ENCODE data around the gene ARHGAP24. TPM values are rescaled to one million over a fixed set of nuclear protein-coding genes. Genes with fewer than 3 reads are reported as not detected.

The ARHGAP24 gene
- polyA plus RNA-seq, 3 donors, result 12.5 to 32.0 (median 18.8) TPM

DNA sequence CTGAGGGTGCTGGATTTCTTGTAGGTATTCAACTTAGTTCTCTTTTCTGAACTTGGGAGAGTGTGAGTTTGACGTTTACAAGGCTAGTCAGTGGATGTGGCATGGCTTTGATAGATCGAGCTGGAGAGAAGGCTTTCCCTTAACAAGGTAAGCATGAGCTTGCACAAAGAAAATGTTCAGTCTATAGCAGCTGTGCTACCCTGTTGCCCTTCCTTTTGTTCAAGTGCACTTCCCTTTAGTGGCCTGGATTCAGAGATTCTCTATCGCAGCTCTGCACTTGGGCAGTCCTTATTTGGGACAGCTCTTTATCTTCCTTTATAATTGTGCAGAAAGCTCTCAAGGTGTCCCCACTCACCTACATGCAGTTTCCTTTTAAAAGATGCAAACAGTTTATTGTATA lies 198.0 kb downstream of the ARHGAP24 start:
- Histone ChIP-seq H3K4me2 (replicated peaks; ENCODE audit: extremely low read depth, low read length, poor library complexity, severe bottlenecking) (peak overlapping the region; percentile 58), H3K79me2 (ENCODE audit: insufficient read depth, low read length) (no peaks in the 10 kb centered on the region), H3K36me3 (replicated peaks in 1 of 2; ENCODE audit: control insufficient read depth in 1 of 2, insufficient read depth in 2 of 2, low read length in 2 of 2) (peaks cover 0 to 5% of the 10 kb centered on the region in 2 donors), H3K27ac (ENCODE audit: low read depth in 1 of 2, low read length in 2 of 2) (peak overlapping the region in 1 of 2 donors; percentile 69), H3K9me3 (replicated peaks in 1 of 2; ENCODE audit: control insufficient read depth in 1 of 2, insufficient read depth in 1 of 2, low read length in 2 of 2) (no peaks in the 10 kb centered on the region), H3K4me1 (ENCODE audit: control insufficient read depth in 1 of 2, insufficient read depth in 2 of 2, low read length in 2 of 2) (peaks cover 27 to 38% of the 10 kb centered on the region in 2 donors), H3K9ac (ENCODE audit: insufficient read depth, low read length, poor library complexity, severe bottlenecking) (no peak overlapping the region), H4K20me1 (ENCODE audit: insufficient read depth, low read length) (no peaks in the 10 kb centered on the region), H3K4me3 (replicated peaks in 1 of 3; ENCODE audit: low read depth in 2 of 3, low read length in 3 of 3) (peak overlapping the region in 1 of 3 experiments; percentile 33), H2AFZ (ENCODE audit: insufficient read depth, low read depth, low read length, poor library complexity, severe bottlenecking) (no peak overlapping the region), H3K27me3 (ENCODE audit: control insufficient read depth in 2 of 2, insufficient read depth in 2 of 2, low read length in 2 of 2) (no peaks in the 10 kb centered on the region)
- 13% methylated on average over 3 of the region's 3 CpGs for WGBS (ENCODE audit: insufficient coverage)
- TF ChIP-seq, protein P1, sequence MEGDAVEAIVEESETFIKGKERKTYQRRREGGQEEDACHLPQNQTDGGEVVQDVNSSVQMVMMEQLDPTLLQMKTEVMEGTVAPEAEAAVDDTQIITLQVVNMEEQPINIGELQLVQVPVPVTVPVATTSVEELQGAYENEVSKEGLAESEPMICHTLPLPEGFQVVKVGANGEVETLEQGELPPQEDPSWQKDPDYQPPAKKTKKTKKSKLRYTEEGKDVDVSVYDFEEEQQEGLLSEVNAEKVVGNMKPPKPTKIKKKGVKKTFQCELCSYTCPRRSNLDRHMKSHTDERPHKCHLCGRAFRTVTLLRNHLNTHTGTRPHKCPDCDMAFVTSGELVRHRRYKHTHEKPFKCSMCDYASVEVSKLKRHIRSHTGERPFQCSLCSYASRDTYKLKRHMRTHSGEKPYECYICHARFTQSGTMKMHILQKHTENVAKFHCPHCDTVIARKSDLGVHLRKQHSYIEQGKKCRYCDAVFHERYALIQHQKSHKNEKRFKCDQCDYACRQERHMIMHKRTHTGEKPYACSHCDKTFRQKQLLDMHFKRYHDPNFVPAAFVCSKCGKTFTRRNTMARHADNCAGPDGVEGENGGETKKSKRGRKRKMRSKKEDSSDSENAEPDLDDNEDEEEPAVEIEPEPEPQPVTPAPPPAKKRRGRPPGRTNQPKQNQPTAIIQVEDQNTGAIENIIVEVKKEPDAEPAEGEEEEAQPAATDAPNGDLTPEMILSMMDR (IDR thresholded peaks at IDR 0.05), result no peak
- intact Hi-C loops (cut with micrococcal nuclease), result no loop called here
- H3K4me3 Mint-ChIP-seq, result peak overlapping the region in 1 of 2 donors; percentile 69
- H3K4me1 Mint-ChIP-seq, result peaks cover 46% of the 10 kb centered on the region
- peak overlapping the region in 6 of 7 donors; percentile 17 to 90 (median 57) for H3K27ac Mint-ChIP-seq
- H3K9me3 Mint-ChIP-seq, result peaks cover 0 to 1% (median 0%) of the 10 kb centered on the region in 7 donors
- no peaks in the 10 kb centered on the region for H3K27me3 Mint-ChIP-seq (ENCODE audit: low read depth in 3 of 3)
- DNase-seq, result peak in 2 of 3 donors; percentile 22 to 31
- H3K36me3 Mint-ChIP-seq, result peaks cover 12 to 23% of the 10 kb centered on the region in 2 donors

DNA sequence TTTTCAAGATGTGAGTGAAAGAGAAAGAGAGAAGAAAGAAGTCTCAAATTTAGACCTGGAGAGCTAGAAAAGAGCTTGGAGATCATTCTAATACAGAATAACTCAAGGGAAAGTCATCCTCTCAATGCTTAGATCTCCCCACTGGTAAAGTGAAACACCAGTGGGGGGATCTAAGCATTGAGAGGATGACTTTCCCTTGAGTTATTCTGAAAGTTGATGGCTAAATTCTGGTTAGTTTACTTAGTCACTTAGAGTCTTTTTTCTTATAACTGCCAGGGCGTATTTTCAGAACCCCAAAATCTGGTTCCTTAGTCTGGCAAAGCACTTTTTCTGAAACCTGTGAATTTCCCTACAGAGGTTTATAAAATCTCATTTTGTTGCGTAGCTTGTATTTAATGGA lies 198.6 kb downstream of the ARHGAP24 start:
- H4K20me1 ChIP-seq (ENCODE audit: insufficient read depth, low read length), result no peaks in the 10 kb centered on the region
- no peaks in the 10 kb centered on the region for H3K79me2 ChIP-seq (ENCODE audit: insufficient read depth, low read length)
- Mint-ChIP-seq H3K27me3 (ENCODE audit: low read depth in 3 of 3) (no peaks in the 10 kb centered on the region), H3K27ac (no peak overlapping the region), H3K9me3 (peaks cover 0 to 4% (median 0%) of the 10 kb centered on the region in 7 donors), H3K4me1 (peaks cover 45% of the 10 kb centered on the region), H3K36me3 (peaks cover 12 to 23% of the 10 kb centered on the region in 2 donors), H3K4me3 (no peak overlapping the region)
- no peak overlapping the region for H3K4me2 ChIP-seq (replicated peaks; ENCODE audit: extremely low read depth, low read length, poor library complexity, severe bottlenecking)
- H3K9ac ChIP-seq (ENCODE audit: insufficient read depth, low read length, poor library complexity, severe bottlenecking), result no peak overlapping the region
- H2AFZ ChIP-seq (ENCODE audit: insufficient read depth, low read depth, low read length, poor library complexity, severe bottlenecking), result no peak overlapping the region
- peaks cover 0 to 5% of the 10 kb centered on the region in 2 donors for H3K36me3 ChIP-seq (replicated peaks in 1 of 2; ENCODE audit: control insufficient read depth in 1 of 2, insufficient read depth in 2 of 2, low read length in 2 of 2)
- H3K27me3 ChIP-seq (ENCODE audit: control insufficient read depth in 2 of 2, insufficient read depth in 2 of 2, low read length in 2 of 2), result no peaks in the 10 kb centered on the region
- peak overlapping the region in 1 of 2 donors; percentile 2 for H3K27ac ChIP-seq (ENCODE audit: low read depth in 1 of 2, low read length in 2 of 2)
- peaks cover 27 to 39% of the 10 kb centered on the region in 2 donors for H3K4me1 ChIP-seq (ENCODE audit: control insufficient read depth in 1 of 2, insufficient read depth in 2 of 2, low read length in 2 of 2)
- intact Hi-C loops (cut with micrococcal nuclease), result no loop called here
- DNase-seq, result no peak
- no CpG with 5 or more reads among the region's 2 CpGs for WGBS (ENCODE audit: insufficient coverage)
- H3K4me3 ChIP-seq (replicated peaks in 1 of 3; ENCODE audit: low read depth in 2 of 3, low read length in 3 of 3), result peak overlapping the region in 1 of 3 experiments; percentile 33
- TF ChIP-seq, protein P1 (IDR thresholded peaks at IDR 0.05), result no peak
- H3K9me3 ChIP-seq (replicated peaks in 1 of 2; ENCODE audit: control insufficient read depth in 1 of 2, insufficient read depth in 1 of 2, low read length in 2 of 2), result no peaks in the 10 kb centered on the region

Measured in CD14-positive monocyte (primary cell).